Liver (tissue), 3 donors: ENCODE measurements around the gene SMOC2.

Source experiments
- RAD21 ChIP-seq, 2 donors: IDR thresholded peaks; 2 replicates each; pipeline ENCODE4 v1.6.1; 2016; ENCODE audit warnings: antibody characterized with exemption in 2 of 2, mild to moderate bottlenecking in 2 of 2
- SP1 ChIP-seq: IDR thresholded peaks from 2 replicates; pipeline ENCODE4 v1.6.1; 2018; ENCODE audit warnings: antibody characterized with exemption, mild to moderate bottlenecking
- TF ChIP-seq, protein P1 (sequence below): fragments of 150-350 bp; IDR thresholded peaks from 2 replicates; pipeline ENCODE4 v1.5.1; 2017; ENCODE audit warnings: improper control_type of control experiment, low read depth, low read length; ENCODE audit not compliant: missing input control
- TF ChIP-seq, protein P2 (sequence below): IDR thresholded peaks from 2 replicates; pipeline ENCODE4 v1.6.1; 2016; ENCODE audit warnings: antibody characterized with exemption
- donor health status: healthy.
- donor health status: healthy.

DNA sequence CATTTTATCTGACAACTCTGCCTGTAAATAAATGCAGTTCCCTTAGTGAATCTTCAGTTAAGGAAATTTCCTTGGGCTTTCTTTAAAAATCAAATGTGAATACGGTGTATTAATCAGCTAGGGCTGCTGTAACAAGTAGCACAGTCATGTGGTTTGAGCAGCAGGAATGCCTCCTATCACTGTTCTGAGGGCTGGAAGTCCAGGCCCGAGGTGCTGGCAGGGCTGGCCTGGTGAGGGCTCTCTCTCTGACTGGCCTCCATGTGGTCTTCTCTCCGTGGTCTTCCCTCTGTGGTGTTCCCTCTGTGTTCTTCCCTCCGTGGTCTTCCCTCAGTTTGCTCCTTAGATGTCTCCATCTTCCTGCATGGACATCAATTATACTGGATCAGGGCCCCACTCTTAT, 124.1 kb downstream of the SMOC2 start:
- TF ChIP-seq, protein P1, sequence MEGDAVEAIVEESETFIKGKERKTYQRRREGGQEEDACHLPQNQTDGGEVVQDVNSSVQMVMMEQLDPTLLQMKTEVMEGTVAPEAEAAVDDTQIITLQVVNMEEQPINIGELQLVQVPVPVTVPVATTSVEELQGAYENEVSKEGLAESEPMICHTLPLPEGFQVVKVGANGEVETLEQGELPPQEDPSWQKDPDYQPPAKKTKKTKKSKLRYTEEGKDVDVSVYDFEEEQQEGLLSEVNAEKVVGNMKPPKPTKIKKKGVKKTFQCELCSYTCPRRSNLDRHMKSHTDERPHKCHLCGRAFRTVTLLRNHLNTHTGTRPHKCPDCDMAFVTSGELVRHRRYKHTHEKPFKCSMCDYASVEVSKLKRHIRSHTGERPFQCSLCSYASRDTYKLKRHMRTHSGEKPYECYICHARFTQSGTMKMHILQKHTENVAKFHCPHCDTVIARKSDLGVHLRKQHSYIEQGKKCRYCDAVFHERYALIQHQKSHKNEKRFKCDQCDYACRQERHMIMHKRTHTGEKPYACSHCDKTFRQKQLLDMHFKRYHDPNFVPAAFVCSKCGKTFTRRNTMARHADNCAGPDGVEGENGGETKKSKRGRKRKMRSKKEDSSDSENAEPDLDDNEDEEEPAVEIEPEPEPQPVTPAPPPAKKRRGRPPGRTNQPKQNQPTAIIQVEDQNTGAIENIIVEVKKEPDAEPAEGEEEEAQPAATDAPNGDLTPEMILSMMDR, result no peak
- no peak for TF ChIP-seq RAD21 (IDR thresholded peaks at IDR 0.05)
- TF ChIP-seq, protein P2, sequence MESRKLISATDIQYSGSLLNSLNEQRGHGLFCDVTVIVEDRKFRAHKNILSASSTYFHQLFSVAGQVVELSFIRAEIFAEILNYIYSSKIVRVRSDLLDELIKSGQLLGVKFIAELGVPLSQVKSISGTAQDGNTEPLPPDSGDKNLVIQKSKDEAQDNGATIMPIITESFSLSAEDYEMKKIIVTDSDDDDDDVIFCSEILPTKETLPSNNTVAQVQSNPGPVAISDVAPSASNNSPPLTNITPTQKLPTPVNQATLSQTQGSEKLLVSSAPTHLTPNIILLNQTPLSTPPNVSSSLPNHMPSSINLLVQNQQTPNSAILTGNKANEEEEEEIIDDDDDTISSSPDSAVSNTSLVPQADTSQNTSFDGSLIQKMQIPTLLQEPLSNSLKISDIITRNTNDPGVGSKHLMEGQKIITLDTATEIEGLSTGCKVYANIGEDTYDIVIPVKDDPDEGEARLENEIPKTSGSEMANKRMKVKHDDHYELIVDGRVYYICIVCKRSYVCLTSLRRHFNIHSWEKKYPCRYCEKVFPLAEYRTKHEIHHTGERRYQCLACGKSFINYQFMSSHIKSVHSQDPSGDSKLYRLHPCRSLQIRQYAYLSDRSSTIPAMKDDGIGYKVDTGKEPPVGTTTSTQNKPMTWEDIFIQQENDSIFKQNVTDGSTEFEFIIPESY, result no peak
- no peak for TF ChIP-seq SP1
